GM12878 (cell line): ENCODE measurements around the gene SLX9. TPM values are rescaled to one million over a fixed set of nuclear protein-coding genes. Genes with fewer than 3 reads are reported as not detected.

Experiments
- ATAC-seq: fragments of 200-7000 bp; cut with Tn5 transposase; 3 replicates; pipeline ENCODE4 v1.9.1; 2020; ENCODE audit warnings: mild to moderate bottlenecking, moderate library complexity
- BruUV-seq: library from RNA; stranded (reverse); fragments of 400-500 nt; replicated peaks from 2 replicates; lab custom pipeline; 2021; lab: Mats Ljungman, UMichigan
- CTCF ChIA-PET: fragments of 300-600 bp; sonication (Branson Sonifier 250); formaldehyde crosslinking; extraction: SDS; loops from one replicate; lab custom pipeline; 2021; ENCODE audit warnings: inconsistent platforms; lab: Yijun Ruan, JAX
- POLR2A ChIA-PET: fragments of 350-600 bp; formaldehyde crosslinking; extraction: SDS; loops from one replicate; lab custom pipeline; 2021; ENCODE audit warnings: inconsistent platforms; lab: Charles Lee
- RAD21 ChIA-PET: fragments of 300-600 bp; sonication (Branson Sonifier 250); formaldehyde crosslinking; loops from one replicate; lab custom pipeline; 2023; ENCODE audit warnings: antibody characterized with exemption; ENCODE audit not compliant: unreplicated experiment; lab: Charles Lee
- SMC1A ChIA-PET: fragments of 300-600 bp; sonication (Branson Sonifier 250); formaldehyde crosslinking; loops from one replicate; lab custom pipeline; 2023; ENCODE audit not compliant: unreplicated experiment, uncharacterized antibody; lab: Charles Lee
- DNase-seq: peaks from one replicate; pipeline ENCODE4 v3.0.0-alpha.2; 2011; ENCODE audit warnings: low read depth, low spot score
- FAIRE-seq: peaks from 3 replicates; lab custom pipeline; 2011; peaks lifted over from hg19 to GRCh38; lab: Jason Lieb, UNC
- H2AFZ ChIP-seq: 2 replicates; pipeline ENCODE4 v1.6.0; 2011; ENCODE audit warnings: low read depth, low read length, control low read depth; ENCODE audit not compliant: control insufficient read depth
- H3K27ac ChIP-seq: 2 replicates; pipeline ENCODE4 v1.5.1; 2011; ENCODE audit warnings: control low read depth; ENCODE audit not compliant: control insufficient read depth, insufficient read depth
- H3K27me3 ChIP-seq, 2 experiments: replicated peaks in 1 of 2; 2 replicates each; pipeline versions ENCODE4 v1.6.0 to v1.6.1; 2011; ENCODE audit warnings: low read length in 1 of 2; ENCODE audit not compliant: control insufficient read depth in 2 of 2, insufficient read depth in 2 of 2
- H3K36me3 ChIP-seq, 2 experiments: 2 replicates each; pipeline ENCODE4 v1.5.1; 2011; ENCODE audit warnings: low read length in 1 of 2; ENCODE audit not compliant: control insufficient read depth in 2 of 2, insufficient read depth in 2 of 2
- H3K4me1 ChIP-seq: 2 replicates; pipeline ENCODE4 v1.6.1; 2011; ENCODE audit warnings: mild to moderate bottlenecking, low read length, moderate library complexity, mixed read lengths; ENCODE audit not compliant: control insufficient read depth, insufficient read depth
- H3K4me2 ChIP-seq: 2 replicates; pipeline ENCODE4 v1.6.0; 2011; ENCODE audit warnings: control low read depth; ENCODE audit not compliant: control insufficient read depth, insufficient read depth
- H3K4me3 ChIP-seq: fragments of 200-600 bp; sonication (generic); 2 replicates; pipeline ENCODE4 v1.5.1; 2016
- H3K79me2 ChIP-seq: 2 replicates; pipeline ENCODE4 v1.6.0; 2011; ENCODE audit warnings: low read length; ENCODE audit not compliant: control insufficient read depth, insufficient read depth
- H3K9ac ChIP-seq: 2 replicates; pipeline ENCODE4 v1.8.0; 2011; ENCODE audit warnings: low read length, control low read depth, mixed read lengths; ENCODE audit not compliant: control insufficient read depth, insufficient read depth
- H3K9me3 ChIP-seq: replicated peaks from 3 replicates; pipeline ENCODE4 v1.5.1; 2011; ENCODE audit warnings: mild to moderate bottlenecking, low read length; ENCODE audit not compliant: control insufficient read depth, insufficient read depth
- H4K20me1 ChIP-seq: 2 replicates; pipeline ENCODE4 v1.6.0; 2011; ENCODE audit not compliant: control insufficient read depth, insufficient read depth
- CTCF ChIP-seq, 3 experiments: IDR thresholded peaks in 2 of 3; conservative IDR thresholded peaks in 1 of 3; 2 replicates each; pipeline ENCODE4 v1.5.1; 2011; ENCODE audit warnings: low read depth in 3 of 3, low read length in 3 of 3, mild to moderate bottlenecking in 3 of 3, control low read depth in 2 of 3, moderate library complexity in 2 of 3, inconsistent platforms in 1 of 3, mixed read lengths in 1 of 3; ENCODE audit not compliant: control insufficient read depth in 2 of 3, insufficient read depth in 1 of 3; ENCODE audit errors: extremely low read depth in 1 of 3
- RAD21 ChIP-seq: IDR thresholded peaks from 2 replicates; pipeline ENCODE4 v1.6.1; 2011; ENCODE audit warnings: mild to moderate bottlenecking, low read depth, low read length, moderate library complexity; ENCODE audit not compliant: insufficient read depth
- SMARCA5 ChIP-seq: fragments of 450-650 bp; IDR thresholded peaks from 2 replicates; pipeline ENCODE4 v1.6.1; 2017; ENCODE audit warnings: mild to moderate bottlenecking
- SMC3 ChIP-seq: IDR thresholded peaks from 2 replicates; pipeline ENCODE4 v1.6.1; 2011; ENCODE audit warnings: low read length, improper control_type of control experiment, borderline replicate concordance
- SUPT20H ChIP-seq: IDR thresholded peaks from 2 replicates; pipeline ENCODE4 v1.6.1; 2011; ENCODE audit warnings: low read depth, mild to moderate bottlenecking, low read length, moderate library complexity, borderline replicate concordance; ENCODE audit not compliant: control insufficient read depth
- WGBS: methylation state at CpG from one replicate; pipeline ENCODE4 v1.1.6; 2016; ENCODE audit warnings: low lambda C conversion rate; ENCODE audit not compliant: insufficient replicate concordance, insufficient coverage; ENCODE audit errors: missing lambda C conversion rate; 5-methylcytosine and 5-hydroxymethylcytosine counted together
- in situ Hi-C: fragments of 300-500 bp; cut with MboI; formaldehyde crosslinking; loops from 9 replicates; pipeline ENCODE4 v1.14.3; 2018; ENCODE audit warnings: mixed read lengths
- intact Hi-C: fragments of 100-400 bp; cut with micrococcal nuclease; formaldehyde crosslinking; loops from one replicate; pipeline ENCODE4 v1.14.2; 2022; ENCODE audit not compliant: unreplicated experiment
- polyA plus RNA-seq, 11 experiments: library from polyadenylated mRNA; depleted of rRNA in 4 of 11; unstranded in 6 of 11; stranded (reverse) in 5 of 11; fragments of >200 nt; fragmentation: Nextera tagmentation in 4 of 11; fragmentation: Illumina TruSeq in 1 of 11; extraction: Ambion mirVana in 4 of 11; extraction: Trizol in 1 of 11; gene quantifications; 1 replicate in 1 of 11; 2 replicates in 10 of 11; pipeline versions ENCODE4 v1.2.1 to v1.2.3, GENCODE V29; 2011 to 2016; ENCODE audit warnings: inconsistent platforms in 2 of 11, missing spikeins in 2 of 11, low read depth in 1 of 11
- total RNA-seq, 4 experiments: library from RNA; depleted of rRNA in 3 of 4; stranded (reverse); fragments of >200 nt in 3 of 4; fragmentation: Illumina TruSeq in 1 of 4; extraction: Trizol in 1 of 4; gene quantifications; 2 replicates each; pipeline versions ENCODE4 v1.2.1 to v1.2.3, GENCODE V29; 2013 to 2021

Gene SLX9
- total and polyA plus RNA-seq, 10 of the 15 experiments (the other 5 are each of a cell fraction or from before 2014, with no cell fraction given): 0.69 to 81.3 (median 33.9) TPM

GRCh38 chr21:44911384-44912157 is 28.3 kb upstream of the SLX9 start:
- Histone ChIP-seq H4K20me1 (no peaks in the 10 kb centered on the region), H3K9ac (peak overlapping the region; percentile 10), H3K4me3 (no peak overlapping the region), H3K27ac (peak overlapping the region; percentile 62), H3K36me3 (peaks cover 3 to 15% of the 10 kb centered on the region in 2 experiments; a peak in 3 of 4 replicates), H3K4me2 (peak overlapping the region; percentile 31), H3K27me3 (no peaks in the 10 kb centered on the region), H2AFZ (peak overlapping the region; percentile 42), H3K9me3 (no peaks in the 10 kb centered on the region), H3K4me1 (peaks cover 35% of the 10 kb centered on the region), H3K79me2 (peaks cover 10% of the 10 kb centered on the region)
- DNase-seq (no peak), FAIRE-seq (peak; percentile 47), ATAC-seq (no peak; the same call in 2 of the 3 replicates)
- ChIA-PET RAD21 (no interaction called here), SMC1A (no interaction called here), POLR2A (no interaction called here), CTCF (interaction anchor here (1.3 kb wide), 1 partner anchor 227 kb away, joined by 3 read pairs; no protein-coding TSS in a partner anchor)
- intact Hi-C loops: no loop called here
- BruUV-seq: no TSS peak
- 37% methylated on average over 19 of the region's 19 CpGs for WGBS
- in situ Hi-C loops: no loop called here
- TF ChIP-seq SMARCA5 (no peak), SUPT20H (no peak), RAD21 (peak; percentile 68), SMC3 (peak; percentile 28; the same call in 1 of the 2 replicates), CTCF (IDR thresholded peaks at IDR 0.05 in 2 of 3, conservative IDR thresholded peaks at IDR 0.05 in 1 of 3; ENCODE audit: control insufficient read depth in 2 of 3, extremely low read depth in 1 of 3, insufficient read depth in 1 of 3, low read depth in 3 of 3, low read length in 3 of 3) (peak in 2 of 3 experiments; percentile 19 to 70; a peak in 3 of 6 replicates)
